SK-N-SH (cell line): ENCODE measurements around the gene NDEL1. TPM values are rescaled to one million over a fixed set of nuclear protein-coding genes. Genes with fewer than 3 reads are reported as not detected.

ENCODE experiments used
- CTCF ChIA-PET: fragments of 300-600, 350-600 bp; formaldehyde crosslinking; extraction: SDS; loops from one replicate; lab custom pipeline; 2021; lab: Yijun Ruan, JAX
- POLR2A ChIA-PET: fragments of 350-600 bp; sonication (Branson Sonifier 250); formaldehyde crosslinking; extraction: SDS; loops from one replicate; lab custom pipeline; 2020; ENCODE audit warnings: antibody characterized with exemption, inconsistent platforms; lab: Yijun Ruan, JAX
- DNase-seq: peaks from one replicate; pipeline ENCODE4 v3.0.0; 2012
- H2AFZ ChIP-seq: fragments of 200-600 bp; sonication (generic); 2 replicates; pipeline ENCODE4 v1.8.1; 2016; ENCODE audit warnings: antibody characterized with exemption, mild to moderate bottlenecking, low read depth
- H3F3A ChIP-seq: fragments of 200-600 bp; sonication (generic); replicated peaks from 2 replicates; pipeline ENCODE3; 2016; ENCODE audit warnings: antibody characterized with exemption, mild to moderate bottlenecking; ENCODE audit not compliant: insufficient read depth
- H3K27ac ChIP-seq, 2 experiments: fragments of 200-500 bp in 1 of 2; fragments of 200-600 bp in 1 of 2; sonication (Bioruptor generic) in 1 of 2; sonication (generic), shearing (Covaris generic) in 1 of 2; 2 replicates each; pipeline versions ENCODE4 v1.5.1 to v1.6.1; 2014 to 2016; ENCODE audit warnings: low read depth in 2 of 2, inconsistent platforms in 1 of 2, low read length in 1 of 2, mild to moderate bottlenecking in 1 of 2, mixed read lengths in 1 of 2
- H3K27me3 ChIP-seq: fragments of 200-600 bp; sonication (generic), shearing (Covaris generic); 2 replicates; pipeline ENCODE4 v1.6.1; 2016; ENCODE audit warnings: mixed run types; ENCODE audit not compliant: insufficient read depth
- H3K36me3 ChIP-seq, 2 experiments: fragments of 200-500 bp in 1 of 2; fragments of 200-600 bp in 1 of 2; sonication (Bioruptor generic) in 1 of 2; sonication (generic) in 1 of 2; replicated peaks in 1 of 2; 2 replicates each; pipeline versions ENCODE3 to v1.5.1; 2014 to 2016; ENCODE audit warnings: low read length in 1 of 2, mild to moderate bottlenecking in 1 of 2; ENCODE audit not compliant: insufficient read depth in 2 of 2, control insufficient read depth in 1 of 2
- H3K4me1 ChIP-seq, 2 experiments: fragments of 200-500 bp in 1 of 2; fragments of 200-600 bp in 1 of 2; sonication (Bioruptor generic) in 1 of 2; sonication (generic), shearing (Covaris generic) in 1 of 2; 2 replicates each; pipeline versions ENCODE4 v1.5.1 to v1.6.1; 2014 to 2016; ENCODE audit warnings: low read depth in 1 of 2, low read length in 1 of 2, mixed run types in 1 of 2; ENCODE audit not compliant: insufficient read depth in 2 of 2, control insufficient read depth in 1 of 2
- H3K4me2 ChIP-seq: fragments of 200-600 bp; sonication (generic), shearing (Covaris generic); 2 replicates; pipeline ENCODE4 v1.6.1; 2017; ENCODE audit warnings: mixed run types
- H3K4me3 ChIP-seq, 2 experiments: fragments of 200-500 bp in 1 of 2; fragments of 200-600 bp in 1 of 2; sonication (Bioruptor generic) in 1 of 2; sonication (generic), shearing (Covaris generic) in 1 of 2; 2 replicates each; pipeline versions ENCODE4 v1.5.1 to v1.8.1; 2014 to 2016; ENCODE audit warnings: low read depth in 2 of 2, inconsistent platforms in 1 of 2, low read length in 1 of 2, mild to moderate bottlenecking in 1 of 2, mixed read lengths in 1 of 2, moderate library complexity in 1 of 2
- H3K79me2 ChIP-seq: fragments of 200-600 bp; sonication (generic); 2 replicates; pipeline ENCODE4 v1.8.1; 2017; ENCODE audit warnings: mild to moderate bottlenecking; ENCODE audit not compliant: insufficient read depth
- H3K9ac ChIP-seq: fragments of 200-600 bp; sonication (generic); 2 replicates; pipeline ENCODE4 v1.6.1; 2017; ENCODE audit warnings: mixed run types
- H3K9me2 ChIP-seq: fragments of 200-600 bp; sonication (generic); 2 replicates; pipeline ENCODE4 v1.6.1; 2017; ENCODE audit warnings: mixed run types
- H3K9me3 ChIP-seq: fragments of 200-600 bp; sonication (generic); 2 replicates; pipeline ENCODE4 v1.6.1; 2017; ENCODE audit warnings: mixed run types, mild to moderate bottlenecking, moderate library complexity
- H4K20me1 ChIP-seq: fragments of 200-600 bp; sonication (generic); 2 replicates; pipeline ENCODE4 v1.6.1; 2017; ENCODE audit warnings: mild to moderate bottlenecking, mixed run types; ENCODE audit not compliant: insufficient read depth
- CHD2 ChIP-seq: fragments of 150-350 bp; IDR thresholded peaks from 2 replicates; pipeline ENCODE4 v1.6.1; 2018; ENCODE audit warnings: low read length; ENCODE audit not compliant: partially characterized antibody
- EP300 ChIP-seq, 2 experiments: IDR thresholded peaks; 2 replicates each; pipeline versions ENCODE4 v1.4.0 to v1.6.1; 2012; ENCODE audit warnings: borderline replicate concordance in 1 of 2, low read depth in 1 of 2, low read length in 1 of 2
- EZH2phosphoT487 ChIP-seq: fragments of 200-600 bp; sonication (generic); IDR thresholded peaks from 2 replicates; pipeline ENCODE4 v1.6.1; 2017; ENCODE audit warnings: low read depth, mixed run types, mild to moderate bottlenecking, antibody characterized with exemption, moderate library complexity, borderline replicate concordance
- FOXM1 ChIP-seq: IDR thresholded peaks from 2 replicates; pipeline ENCODE4 v1.4.0; 2012; ENCODE audit warnings: low read depth, mild to moderate bottlenecking
- GABPA ChIP-seq: IDR thresholded peaks from 2 replicates; pipeline ENCODE4 v1.4.0; 2012; ENCODE audit warnings: low read depth, mild to moderate bottlenecking
- GATA2 ChIP-seq: sonication (generic); formaldehyde crosslinking; IDR thresholded peaks from 2 replicates; pipeline ENCODE4 v1.5.0; 2020; ENCODE audit warnings: mild to moderate bottlenecking, missing genetic modification reagents
- JUND ChIP-seq: IDR thresholded peaks from 2 replicates; pipeline ENCODE4 v1.4.0; 2012
- MXI1 ChIP-seq: IDR thresholded peaks from 2 replicates; pipeline ENCODE4 v1.6.1; 2012; ENCODE audit warnings: mild to moderate bottlenecking, low read depth, low read length, improper control_type of control experiment
- NFIC ChIP-seq: IDR thresholded peaks from 2 replicates; pipeline ENCODE4 v1.4.0; 2012; ENCODE audit warnings: borderline replicate concordance
- NRF1 ChIP-seq: IDR thresholded peaks from 2 replicates; pipeline ENCODE4 v1.6.1; 2012; ENCODE audit warnings: low read depth, mild to moderate bottlenecking, low read length
- SIN3A ChIP-seq: IDR thresholded peaks from 2 replicates; pipeline ENCODE4 v1.6.1; 2012; ENCODE audit warnings: low read depth, mild to moderate bottlenecking, low read length, moderate library complexity, borderline replicate concordance
- TAF1 ChIP-seq: IDR thresholded peaks from 2 replicates; pipeline ENCODE4 v1.6.1; 2012; ENCODE audit warnings: low read depth, mild to moderate bottlenecking, low read length, moderate library complexity, borderline replicate concordance
- TEAD4 ChIP-seq: IDR thresholded peaks from 2 replicates; pipeline ENCODE4 v1.4.0; 2012; ENCODE audit warnings: mild to moderate bottlenecking, borderline replicate concordance; ENCODE audit not compliant: insufficient read depth
- WGBS: methylation state at CpG from one replicate; pipeline ENCODE4 v1.1.6; 2017; ENCODE audit warnings: low lambda C conversion rate; 5-methylcytosine and 5-hydroxymethylcytosine counted together
- polyA plus RNA-seq, 3 experiments: library from polyadenylated mRNA; depleted of rRNA; stranded (reverse); fragments of >200 nt; gene quantifications; 2 replicates each; pipeline ENCODE4 v1.2.3, GENCODE V29; 2012
- TF ChIP-seq, protein P1 (sequence below): fragments of 200-600 bp; sonication (generic); IDR thresholded peaks from 2 replicates; pipeline ENCODE4 v1.6.1; 2017; ENCODE audit warnings: antibody characterized with exemption, mild to moderate bottlenecking, moderate library complexity
- TF ChIP-seq, protein P2 (sequence below): fragments of 150-350 bp; IDR thresholded peaks from 2 replicates; pipeline ENCODE4 v1.6.1; 2017; ENCODE audit warnings: antibody characterized with exemption, low read length, low read depth, borderline replicate concordance

NDEL1 gene
- polyA plus RNA-seq, 1 of the 3 experiments (the other 2 are of a cell fraction): 49.5 TPM

DNA sequence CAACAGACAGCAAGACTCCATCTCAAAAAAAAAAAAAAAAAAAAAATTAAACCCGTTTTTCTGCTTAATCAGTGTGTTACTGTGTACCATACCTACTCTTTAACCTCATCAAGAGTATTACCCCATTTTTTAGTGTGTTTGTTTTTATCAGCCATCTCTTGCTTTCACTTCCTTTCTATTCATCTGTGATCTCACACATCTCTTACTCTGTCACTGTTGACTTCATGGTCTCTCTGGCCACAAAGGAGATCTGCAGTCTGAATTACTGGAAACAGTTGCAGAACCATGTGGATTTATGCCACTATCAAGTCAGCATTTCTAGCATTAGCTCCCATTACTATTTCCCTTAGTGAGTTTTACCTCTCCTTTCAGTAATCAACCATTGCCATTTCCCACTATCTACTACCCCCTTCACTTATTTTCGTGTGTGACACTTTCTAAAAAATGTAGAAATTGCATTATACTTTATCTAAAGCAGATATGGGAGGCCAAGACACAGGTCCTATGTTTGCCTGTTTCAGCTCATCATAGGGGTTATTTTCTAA is 20.1 kb downstream of the NDEL1 start:
- no peaks in the 10 kb centered on the region for H3K27me3 ChIP-seq
- peaks cover 12% of the 10 kb centered on the region for H3F3A ChIP-seq
- H3K9ac ChIP-seq: no peak overlapping the region
- no peak overlapping the region for H3K4me2 ChIP-seq
- TF ChIP-seq FOXM1 (no peak), MXI1 (no peak)
- TF ChIP-seq, all 33 proteins: peak for 0
- no peaks in the 10 kb centered on the region for H3K9me3 ChIP-seq
- no peaks in the 10 kb centered on the region for H3K4me1 ChIP-seq
- H3K79me2 ChIP-seq: peaks cover 62% of the 10 kb centered on the region
- CTCF ChIA-PET: interaction anchor here (1.5 kb wide), 1 partner anchor 46 kb away, joined by 4 read pairs; no protein-coding TSS in a partner anchor
- no peak for DNase-seq
- H4K20me1 ChIP-seq: peaks cover 20% of the 10 kb centered on the region; the same call in 1 of the 2 replicates
- POLR2A ChIA-PET: no interaction called here
- no peak overlapping the region for H3K4me3 ChIP-seq
- peaks cover 84 to 87% of the 10 kb centered on the region in 2 experiments for H3K36me3 ChIP-seq
- no peak overlapping the region for H2AFZ ChIP-seq
- H3K27ac ChIP-seq: no peak overlapping the region
- 69% methylated on average over 2 of the region's 2 CpGs for WGBS
- H3K9me2 ChIP-seq: no peaks in the 10 kb centered on the region

DNA sequence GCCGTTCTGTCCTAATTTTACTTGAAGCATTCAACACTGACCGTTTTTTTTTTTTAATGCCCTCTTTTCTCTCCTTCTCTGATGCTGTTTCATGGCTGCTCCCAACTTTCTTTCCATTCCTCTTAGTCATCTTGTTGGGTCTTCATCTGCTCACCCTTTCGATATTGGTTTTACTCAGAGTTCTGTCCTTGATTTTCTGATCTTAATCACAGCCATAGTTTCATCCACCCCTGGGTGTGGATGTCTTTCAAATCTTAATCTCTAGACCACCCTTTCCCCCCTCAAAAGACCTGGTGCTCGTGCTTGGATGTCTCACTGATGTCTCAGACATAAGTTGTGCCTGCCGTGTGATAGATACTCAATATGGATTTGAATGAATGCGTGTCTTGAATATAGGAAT is 22.4 kb downstream of the NDEL1 start:
- Histone ChIP-seq H3K9me2 (no peaks in the 10 kb centered on the region), H2AFZ (no peak overlapping the region), H3K27ac (no peak overlapping the region), H4K20me1 (peaks cover 35% of the 10 kb centered on the region), H3K79me2 (peaks cover 78% of the 10 kb centered on the region), H3K36me3 (peaks cover 80 to 85% of the 10 kb centered on the region in 2 experiments), H3K4me2 (no peak overlapping the region), H3K4me3 (no peak overlapping the region), H3F3A (peaks cover 8% of the 10 kb centered on the region), H3K9ac (no peak overlapping the region), H3K27me3 (no peaks in the 10 kb centered on the region), H3K4me1 (no peaks in the 10 kb centered on the region), H3K9me3 (no peaks in the 10 kb centered on the region)
- WGBS: 95% methylated on average over 6 of the region's 6 CpGs
- CTCF ChIA-PET: no interaction called here
- POLR2A ChIA-PET: no interaction called here
- TF ChIP-seq JUND (no peak), NFIC (no peak), GABPA (no peak), CHD2 (no peak), GATA2 (CRISPR knock-in tag) (no peak), EZH2phosphoT487 (no peak), TEAD4 (no peak), EP300 (IDR thresholded peaks at IDR 0.05; ENCODE audit: borderline replicate concordance in 1 of 2, low read depth in 1 of 2, low read length in 1 of 2) (no peak), SIN3A (no peak), NRF1 (no peak), TAF1 (no peak)
- TF ChIP-seq, protein P1, sequence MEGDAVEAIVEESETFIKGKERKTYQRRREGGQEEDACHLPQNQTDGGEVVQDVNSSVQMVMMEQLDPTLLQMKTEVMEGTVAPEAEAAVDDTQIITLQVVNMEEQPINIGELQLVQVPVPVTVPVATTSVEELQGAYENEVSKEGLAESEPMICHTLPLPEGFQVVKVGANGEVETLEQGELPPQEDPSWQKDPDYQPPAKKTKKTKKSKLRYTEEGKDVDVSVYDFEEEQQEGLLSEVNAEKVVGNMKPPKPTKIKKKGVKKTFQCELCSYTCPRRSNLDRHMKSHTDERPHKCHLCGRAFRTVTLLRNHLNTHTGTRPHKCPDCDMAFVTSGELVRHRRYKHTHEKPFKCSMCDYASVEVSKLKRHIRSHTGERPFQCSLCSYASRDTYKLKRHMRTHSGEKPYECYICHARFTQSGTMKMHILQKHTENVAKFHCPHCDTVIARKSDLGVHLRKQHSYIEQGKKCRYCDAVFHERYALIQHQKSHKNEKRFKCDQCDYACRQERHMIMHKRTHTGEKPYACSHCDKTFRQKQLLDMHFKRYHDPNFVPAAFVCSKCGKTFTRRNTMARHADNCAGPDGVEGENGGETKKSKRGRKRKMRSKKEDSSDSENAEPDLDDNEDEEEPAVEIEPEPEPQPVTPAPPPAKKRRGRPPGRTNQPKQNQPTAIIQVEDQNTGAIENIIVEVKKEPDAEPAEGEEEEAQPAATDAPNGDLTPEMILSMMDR: no peak
- TF ChIP-seq, protein P2, sequence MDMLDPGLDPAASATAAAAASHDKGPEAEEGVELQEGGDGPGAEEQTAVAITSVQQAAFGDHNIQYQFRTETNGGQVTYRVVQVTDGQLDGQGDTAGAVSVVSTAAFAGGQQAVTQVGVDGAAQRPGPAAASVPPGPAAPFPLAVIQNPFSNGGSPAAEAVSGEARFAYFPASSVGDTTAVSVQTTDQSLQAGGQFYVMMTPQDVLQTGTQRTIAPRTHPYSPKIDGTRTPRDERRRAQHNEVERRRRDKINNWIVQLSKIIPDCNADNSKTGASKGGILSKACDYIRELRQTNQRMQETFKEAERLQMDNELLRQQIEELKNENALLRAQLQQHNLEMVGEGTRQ: no peak
- no peak for DNase-seq
